ENCODE data around the gene LRP1.
A peak's percentile ranks its signal among the peaks of the same experiment; 100 is the strongest.
"Not testable (repeated sequence)": the region's sequence is repeated elsewhere in the genome, so short reads cannot be mapped to it uniquely, and the experiment has no call there.

LRP1 gene

GRCh38 chr12:57112492-57113294 is 15.6 kb upstream of the LRP1 start:
- peak; percentile 78 to 81 for DNase-seq

GRCh38 chr12:57116580-57117281 is 11.6 kb upstream of the LRP1 start:
- DNase-seq: no peak

- DNase-seq: no peak
Observed at GRCh38 chr12:57118711-57119271, 9.5 kb upstream of the LRP1 start.

DNA sequence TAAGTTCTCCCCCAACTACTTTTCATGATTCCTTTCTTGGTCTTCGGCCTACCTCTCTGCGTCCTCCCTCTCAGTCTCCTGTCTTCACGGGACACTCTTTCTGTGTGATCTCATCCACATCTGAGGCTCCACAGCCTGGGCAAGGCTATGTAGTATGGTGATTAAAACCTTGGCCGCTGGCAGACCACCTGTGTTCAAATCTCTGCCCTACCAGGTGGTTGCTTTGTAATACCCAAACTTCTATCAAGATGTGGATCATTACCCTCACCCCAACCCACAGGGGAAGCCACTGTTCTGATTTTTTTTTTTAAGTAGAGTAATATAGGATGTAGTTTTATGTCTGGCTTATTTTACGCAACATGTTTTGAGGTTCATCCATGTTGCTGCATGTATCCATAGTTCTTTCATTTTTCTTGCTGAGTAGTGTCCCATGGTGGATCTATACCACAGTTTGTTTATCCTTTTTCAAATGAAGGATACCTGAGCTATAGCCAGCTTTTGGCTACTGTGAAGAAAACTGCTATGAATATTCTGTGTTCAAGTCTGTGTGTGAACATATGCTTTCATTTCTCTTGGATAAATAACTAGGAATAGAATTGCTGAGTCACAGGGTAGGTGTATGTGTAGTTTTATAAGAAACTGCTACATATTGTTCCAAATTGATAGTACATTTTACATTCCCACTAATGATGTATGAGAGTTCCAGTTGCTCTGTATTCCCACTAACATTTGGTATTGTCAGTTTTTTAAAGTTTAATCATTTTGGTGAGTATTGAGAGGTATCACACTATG is 8.8 kb upstream of the LRP1 start:
- no peak for DNase-seq

DNA sequence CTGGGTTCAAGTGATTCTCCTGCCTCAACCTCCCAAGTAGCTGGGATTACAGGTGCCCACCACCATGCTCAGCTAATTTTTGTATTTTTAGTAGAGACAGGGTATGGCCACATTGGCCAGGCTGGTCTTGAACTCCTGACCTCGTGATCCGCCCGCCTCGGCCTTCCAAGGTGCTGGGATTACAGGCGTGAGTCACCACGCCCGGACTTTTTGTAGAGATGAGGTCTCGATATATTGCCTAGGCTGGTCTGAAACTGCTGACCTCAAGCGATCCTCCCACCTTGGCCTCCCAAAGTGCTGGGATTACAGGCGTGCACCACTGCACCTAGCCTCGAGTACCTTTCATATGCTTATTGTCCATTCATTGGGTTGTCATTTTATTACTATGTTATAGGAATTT is 7.6 kb upstream of the LRP1 start:
- not testable (repeated sequence) for DNase-seq

GRCh38 chr12:57123813-57124212 is 4.5 kb upstream of the LRP1 start:
- DNase-seq: no peak

DNA sequence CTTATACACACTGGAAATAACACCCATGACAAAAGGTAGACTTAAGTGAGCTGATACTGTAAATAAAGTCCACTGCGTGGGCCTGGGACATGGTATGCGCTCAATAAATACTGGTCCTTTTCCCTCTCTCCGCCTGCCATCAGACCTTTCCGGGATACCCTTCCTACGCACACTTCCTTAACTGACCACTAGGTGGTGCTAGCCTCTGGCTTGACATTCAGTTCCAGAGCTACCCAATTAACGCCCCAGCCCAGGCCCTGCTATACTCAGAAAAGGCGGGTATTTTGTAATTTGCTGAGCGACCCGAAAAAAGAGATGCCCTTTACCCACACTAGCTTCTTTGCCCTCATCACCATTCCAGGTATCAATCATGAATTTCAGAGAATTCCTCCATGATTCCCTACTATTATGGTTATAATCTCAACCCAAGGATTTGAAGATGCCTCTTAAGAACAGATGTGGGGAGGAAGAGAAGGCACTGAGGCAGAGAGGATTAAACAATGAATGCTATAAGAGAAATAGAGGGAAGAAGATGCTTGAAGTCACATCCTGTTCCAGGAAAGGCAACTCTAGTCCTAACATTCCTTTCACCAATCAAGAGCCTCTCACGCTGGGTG is 3.9 kb upstream of the LRP1 start:
- DNase-seq: peak; percentile 55 to 58

DNA sequence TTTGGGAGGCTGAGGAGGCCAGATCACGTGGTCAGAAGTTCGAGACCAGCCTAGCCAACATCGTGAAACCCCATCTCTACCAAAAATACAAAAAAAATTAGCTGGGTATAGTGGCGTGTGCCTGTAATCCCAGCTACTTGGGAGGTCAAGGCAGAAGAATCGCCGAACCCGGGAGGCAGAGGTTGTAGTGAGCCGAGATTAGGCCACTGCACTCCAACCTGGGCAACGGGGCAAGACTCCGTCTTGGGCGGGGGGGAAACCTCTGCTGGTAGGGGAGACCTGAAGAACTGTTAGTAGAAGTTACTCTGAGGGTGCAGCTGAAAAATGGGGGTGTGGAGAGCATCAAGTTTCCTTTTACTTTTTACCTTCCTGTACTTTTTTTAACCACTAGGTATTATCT is 2.2 kb upstream of the LRP1 start:
- DNase-seq: no peak

DNA sequence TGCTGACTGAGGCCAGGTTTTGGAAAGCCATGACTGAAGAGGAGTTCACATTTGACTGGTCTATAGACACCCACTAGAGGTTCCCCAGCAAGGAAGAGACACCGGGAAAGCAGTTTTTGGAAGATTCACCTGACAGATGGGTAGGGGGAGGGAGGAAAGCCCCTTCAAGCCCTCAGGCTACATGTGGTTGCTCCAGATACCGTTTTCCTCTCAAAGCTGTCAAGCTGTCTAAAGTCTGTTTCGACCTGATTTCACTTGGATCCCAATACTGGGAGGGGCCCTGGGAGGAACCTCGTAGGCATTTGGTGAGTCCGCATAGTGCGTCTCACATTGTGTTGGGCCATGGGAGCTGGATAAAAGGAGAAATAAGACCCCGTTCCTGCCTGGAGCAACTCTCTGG is 1.7 kb upstream of the LRP1 start:
- DNase-seq: no peak

DNA sequence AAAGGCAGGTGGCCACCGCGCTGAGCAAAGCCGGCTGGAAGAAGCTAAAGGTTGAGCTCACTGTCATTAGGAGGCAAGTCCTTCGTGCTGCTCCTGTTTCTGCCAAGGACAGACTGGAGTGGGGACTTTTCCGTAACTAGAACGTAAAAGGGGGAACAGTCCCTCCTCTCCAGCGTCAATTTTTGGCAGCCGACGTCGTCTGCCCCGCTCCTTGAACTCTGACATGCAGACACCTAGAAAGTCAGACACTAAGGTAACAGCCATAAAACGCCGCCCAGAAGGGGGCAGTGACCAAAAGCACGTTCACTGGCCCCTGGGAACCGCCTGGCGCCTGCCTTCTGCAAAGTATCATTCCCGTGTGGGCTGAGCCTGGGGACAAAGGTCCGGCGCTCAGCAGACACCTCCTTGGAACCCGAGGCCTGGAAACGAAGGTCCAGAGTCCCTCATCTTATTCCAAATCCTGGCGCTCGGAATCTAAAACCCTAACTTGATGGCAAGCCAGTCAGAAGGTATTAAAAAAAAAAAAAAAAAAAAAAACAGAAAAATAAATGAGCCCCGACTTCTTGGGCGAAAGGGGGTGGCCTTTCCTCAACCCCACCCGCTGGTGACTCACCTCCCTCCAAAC is 1.1 kb upstream of the LRP1 start:
- DNase-seq: peak; percentile 35 to 50

DNA sequence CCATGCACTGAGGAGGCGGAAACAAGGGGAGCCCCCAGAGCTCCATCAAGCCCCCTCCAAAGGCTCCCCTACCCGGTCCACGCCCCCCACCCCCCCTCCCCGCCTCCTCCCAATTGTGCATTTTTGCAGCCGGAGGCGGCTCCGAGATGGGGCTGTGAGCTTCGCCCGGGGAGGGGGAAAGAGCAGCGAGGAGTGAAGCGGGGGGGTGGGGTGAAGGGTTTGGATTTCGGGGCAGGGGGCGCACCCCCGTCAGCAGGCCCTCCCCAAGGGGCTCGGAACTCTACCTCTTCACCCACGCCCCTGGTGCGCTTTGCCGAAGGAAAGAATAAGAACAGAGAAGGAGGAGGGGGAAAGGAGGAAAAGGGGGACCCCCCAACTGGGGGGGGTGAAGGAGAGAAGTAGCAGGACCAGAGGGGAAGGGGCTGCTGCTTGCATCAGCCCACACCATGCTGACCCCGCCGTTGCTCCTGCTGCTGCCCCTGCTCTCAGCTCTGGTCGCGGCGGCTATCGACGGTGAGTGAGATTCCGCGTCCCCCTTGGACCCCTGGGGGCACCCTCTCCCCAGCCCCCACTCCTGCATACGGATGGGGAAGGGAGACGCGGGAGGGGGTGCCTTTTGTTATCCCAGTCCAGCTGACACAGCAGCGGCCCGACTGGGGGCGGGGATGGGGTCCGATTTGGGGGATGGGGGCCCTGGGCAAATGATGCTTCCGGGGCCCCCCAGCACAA is 400 bp downstream of the LRP1 start:
- DNase-seq: no peak

DNA sequence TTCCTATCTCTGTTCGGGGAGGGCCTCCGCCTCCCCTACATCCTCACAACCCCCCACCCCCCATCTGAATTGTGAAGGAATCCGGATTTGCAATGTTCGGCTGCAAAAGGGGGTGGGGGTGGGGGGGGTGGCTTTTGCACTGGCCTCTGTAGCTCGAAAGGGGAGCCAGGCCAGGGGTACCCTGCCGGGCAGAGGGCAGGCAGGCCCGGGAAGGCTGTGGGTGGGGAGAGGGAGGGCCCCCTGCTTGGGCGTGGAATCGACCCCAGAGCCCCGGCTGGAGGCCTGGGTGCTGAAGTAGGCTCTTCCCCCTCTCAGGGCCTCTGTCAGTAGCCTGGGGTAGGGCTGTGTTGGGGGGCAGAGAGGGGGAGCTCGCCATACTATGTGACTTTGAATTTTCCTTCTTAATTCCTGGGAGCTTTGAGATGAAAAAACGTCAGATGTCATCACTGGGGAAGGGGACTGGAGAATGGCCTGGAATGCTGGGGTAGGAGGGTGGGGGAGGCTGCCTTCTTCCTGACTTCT is 1.1 kb downstream of the LRP1 start:
- DNase-seq: no peak

DNA sequence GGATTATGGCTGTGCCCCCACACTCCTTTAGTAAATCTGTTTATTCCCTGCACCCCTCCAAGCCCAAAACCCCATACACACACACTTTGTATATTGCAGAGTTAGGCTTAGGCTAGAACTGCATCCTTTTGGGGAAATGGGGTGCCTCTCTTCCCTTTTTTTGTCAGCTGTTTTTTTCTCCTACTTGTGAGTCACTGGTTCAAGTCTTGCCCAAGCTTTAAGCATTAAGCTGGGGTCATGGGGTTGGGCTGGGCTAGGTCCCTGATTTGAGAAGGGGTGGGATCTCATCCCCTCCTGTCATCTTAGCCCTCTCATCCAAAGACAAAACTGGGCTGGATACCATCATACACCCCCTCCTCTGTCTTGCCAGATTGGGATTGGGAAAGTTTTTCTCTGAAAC is 1.6 kb downstream of the LRP1 start:
- no peak for DNase-seq

- DNase-seq: no peak
Observed at GRCh38 chr12:57130941-57131340, 2.7 kb downstream of the LRP1 start.

- DNase-seq: no peak
Observed at GRCh38 chr12:57131896-57132744, 3.8 kb downstream of the LRP1 start.

DNA sequence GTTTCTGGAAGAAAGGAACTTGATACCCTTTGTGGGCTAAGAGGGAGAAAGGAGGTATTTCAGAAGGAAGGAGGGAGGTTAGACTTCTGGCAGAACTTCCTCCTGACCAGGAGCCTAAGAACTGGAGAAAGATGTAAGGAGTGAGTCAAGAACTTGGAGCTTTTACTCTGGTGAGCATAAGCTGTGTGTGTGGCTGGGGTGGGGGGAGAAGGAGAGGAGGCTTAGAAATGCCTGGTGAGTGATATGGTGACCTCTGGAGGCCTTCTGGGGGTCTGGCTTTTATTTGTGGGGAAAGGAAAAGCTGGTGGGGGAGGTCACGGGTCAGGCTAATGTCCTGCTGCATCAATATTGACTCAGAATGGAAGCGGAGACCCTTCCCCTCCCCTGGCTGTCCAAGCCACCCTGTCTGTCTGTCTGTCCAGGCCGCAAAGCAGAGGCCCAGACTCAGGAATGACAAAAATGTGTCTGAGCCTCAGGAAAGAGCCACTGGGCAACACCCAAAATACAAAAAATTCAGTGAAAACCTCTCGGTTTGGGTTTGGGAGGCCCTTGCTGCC is 4.8 kb downstream of the LRP1 start:
- DNase-seq: no peak

- no peak for DNase-seq
Observed at GRCh38 chr12:57133916-57134315, 5.6 kb downstream of the LRP1 start.

DNA sequence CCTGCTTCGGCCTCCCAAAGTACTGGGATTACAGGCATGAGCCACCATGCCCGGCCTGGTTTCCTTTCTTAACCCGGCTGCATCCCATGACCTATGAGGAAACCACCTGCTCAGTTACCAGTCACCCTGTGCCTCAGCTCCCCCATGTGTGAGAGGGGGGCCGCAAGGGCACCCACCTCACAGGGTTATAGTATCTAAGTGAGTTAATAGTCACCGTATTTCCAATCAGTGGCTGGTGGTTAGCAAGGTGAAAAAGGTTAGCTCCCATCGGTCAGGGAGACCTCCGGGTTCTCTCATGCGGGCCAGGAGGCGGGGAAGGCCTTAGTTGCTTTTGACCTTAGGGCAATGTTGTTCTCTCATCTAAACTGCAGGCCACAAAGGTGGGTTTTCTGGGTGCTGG is 6.7 kb downstream of the LRP1 start:
- no peak for DNase-seq

DNA sequence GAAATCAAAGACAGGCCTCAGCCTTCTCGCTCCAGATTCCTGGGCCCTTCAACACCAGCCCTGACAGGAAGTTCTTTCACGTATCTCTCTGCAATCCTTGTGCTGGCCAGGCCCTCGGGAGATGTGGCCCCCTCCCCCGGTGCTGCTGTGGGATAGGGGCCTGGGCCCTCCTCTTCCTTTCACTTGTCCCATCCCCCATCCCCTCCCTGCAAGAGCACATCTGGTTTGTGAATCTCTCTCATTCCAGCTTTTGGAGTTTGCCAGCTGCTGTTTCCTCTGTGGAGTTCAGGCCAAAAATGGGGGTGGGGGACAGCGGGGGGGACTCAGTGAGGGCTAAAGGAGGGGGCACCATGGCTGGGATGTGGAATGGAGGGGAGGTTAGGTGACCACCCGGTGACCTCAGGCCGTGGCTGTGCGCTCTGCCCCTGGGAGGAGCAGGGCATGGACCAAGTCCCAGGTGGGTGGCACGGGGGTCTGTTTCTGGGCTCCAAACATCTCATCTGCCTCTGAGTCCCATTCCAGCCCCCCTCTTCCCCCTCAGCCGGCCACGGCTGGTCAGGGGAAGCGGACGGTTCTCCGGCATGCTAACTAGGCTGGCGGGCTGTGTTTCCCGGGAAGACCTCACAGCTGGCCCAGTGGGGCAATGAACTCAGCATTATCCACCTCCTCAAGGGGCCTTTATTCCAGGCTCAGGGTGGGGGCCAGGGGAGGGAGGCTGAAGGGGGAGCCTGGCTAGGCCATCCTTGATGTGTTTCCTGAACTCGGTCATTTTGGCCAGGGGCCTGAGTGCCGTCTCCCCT is 7.4 kb downstream of the LRP1 start:
- DNase-seq: no peak

All from SHP77 (cell line).